HG02938 (cell line): ENCODE results near the gene DST.

Experiments used
- ATAC-seq: cut with Tn5 transposase; IDR thresholded peaks from one replicate; pipeline ENCODE4 v1.9.1; 2021; ENCODE audit warnings: mild to moderate bottlenecking, moderate library complexity; ENCODE audit not compliant: unreplicated experiment

Gene DST

DNA sequence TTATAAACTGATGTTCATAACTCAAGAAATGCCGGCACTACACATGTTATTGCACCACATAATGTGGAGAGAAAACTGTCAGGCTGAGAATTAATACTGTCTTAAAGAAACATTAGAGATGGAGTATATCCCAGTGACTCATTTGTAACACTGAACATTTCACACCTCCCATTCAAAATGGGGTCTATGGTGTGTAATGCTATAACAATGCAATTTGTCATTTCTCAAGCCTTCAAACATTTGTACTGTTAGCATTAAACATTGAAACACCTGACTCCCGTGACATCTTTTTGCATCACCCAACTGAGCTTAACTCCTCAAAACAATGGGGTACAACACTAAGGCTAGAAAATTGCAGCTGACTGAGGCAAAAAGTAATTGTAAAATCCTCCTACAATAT lies 151.7 kb downstream of the DST start:
- ATAC-seq = no peak

DNA sequence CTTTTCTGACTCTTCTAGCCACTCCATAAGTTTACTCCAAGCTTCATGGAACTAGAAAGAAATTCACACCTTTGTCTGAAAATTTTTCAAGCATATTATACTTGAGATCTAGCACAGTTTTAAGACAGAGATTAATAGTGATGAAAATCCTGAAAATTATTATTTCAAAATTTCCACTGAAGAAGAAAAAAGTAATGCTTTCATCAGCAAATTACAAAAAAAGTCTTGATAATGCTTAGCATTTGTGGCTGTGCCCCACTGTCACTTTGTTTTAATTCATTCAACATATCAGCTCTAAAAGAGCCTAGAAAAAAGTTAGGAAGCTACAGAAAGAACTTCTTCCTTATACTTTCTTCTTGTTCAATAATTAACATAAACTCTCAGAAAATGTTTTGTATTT lies 153.1 kb downstream of the DST start:
- no peak for ATAC-seq

DNA sequence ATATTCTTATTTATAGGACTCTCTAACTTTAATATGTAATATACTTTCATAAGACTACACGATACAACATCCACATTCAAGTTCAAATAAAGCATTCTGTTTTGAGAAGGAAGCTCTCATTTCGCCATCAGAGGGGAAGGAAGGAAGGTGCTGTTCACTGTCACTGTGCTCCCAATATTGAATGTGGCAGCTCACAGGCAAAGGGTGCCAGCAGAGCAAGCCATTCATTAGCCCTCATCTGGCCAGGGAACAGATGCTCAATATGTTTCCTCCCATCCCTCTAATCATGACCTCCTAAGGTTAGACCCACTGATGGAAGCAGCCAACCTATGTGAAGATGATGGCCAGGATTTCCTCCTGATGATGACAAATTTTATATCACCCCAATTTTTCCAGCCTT lies 154.4 kb downstream of the DST start:
- no peak for ATAC-seq

DNA sequence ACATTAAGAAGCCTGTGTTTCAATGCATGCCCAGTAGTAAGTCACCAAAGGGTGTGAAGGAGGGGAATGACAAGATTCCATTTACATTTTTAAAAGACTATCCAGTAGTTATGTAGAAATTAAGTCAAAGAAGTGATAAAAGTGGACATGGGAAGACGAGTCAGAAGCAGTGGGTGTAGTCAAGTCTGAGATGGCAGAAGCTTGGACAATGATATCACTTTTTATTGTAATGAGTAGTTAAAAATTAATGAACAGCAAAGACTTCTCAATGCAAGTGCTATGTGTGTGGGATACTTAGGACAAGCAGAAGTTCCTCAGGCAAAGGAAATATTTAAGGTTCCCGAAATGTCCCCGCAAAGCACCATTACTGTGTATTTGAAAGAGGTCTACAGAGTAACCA lies 156.0 kb downstream of the DST start:
- no peak for ATAC-seq

DNA sequence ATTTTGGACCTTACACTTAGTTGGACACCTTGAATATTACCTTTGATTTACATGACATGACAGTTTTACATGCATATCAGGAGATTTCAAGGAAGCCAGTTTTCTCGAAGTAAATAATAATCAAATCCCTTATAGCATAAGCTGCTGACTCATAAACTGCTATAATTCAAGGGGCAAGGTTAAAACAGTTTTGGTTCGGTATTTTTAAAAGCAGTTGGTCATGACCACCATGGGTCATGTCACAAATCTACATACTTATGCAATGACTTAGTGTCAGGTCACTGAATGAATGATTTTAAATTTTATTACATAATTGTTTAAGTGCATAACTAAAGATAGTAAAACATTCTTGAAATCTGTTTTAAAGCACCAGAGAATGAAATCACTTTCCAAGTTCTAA lies 158.0 kb downstream of the DST start:
- ATAC-seq = no peak

DNA sequence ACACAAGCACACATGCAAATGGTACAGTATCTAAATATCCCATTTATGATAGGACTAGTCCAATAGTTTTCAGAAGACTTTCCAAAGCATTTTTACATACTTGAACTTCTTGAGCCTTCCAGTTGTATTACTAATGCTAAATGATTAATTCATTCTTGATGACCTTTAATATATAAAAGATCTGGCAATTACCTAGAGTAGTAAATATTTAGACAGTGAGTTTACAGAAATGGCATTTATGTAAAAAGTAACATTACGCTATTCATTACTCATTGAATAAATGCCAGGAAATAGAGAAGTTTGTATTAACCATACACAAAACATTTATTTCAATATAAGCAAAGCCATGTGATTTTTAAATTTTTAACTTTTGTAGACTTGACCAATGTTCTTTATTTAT lies 158.8 kb downstream of the DST start:
- ATAC-seq = no peak

DNA sequence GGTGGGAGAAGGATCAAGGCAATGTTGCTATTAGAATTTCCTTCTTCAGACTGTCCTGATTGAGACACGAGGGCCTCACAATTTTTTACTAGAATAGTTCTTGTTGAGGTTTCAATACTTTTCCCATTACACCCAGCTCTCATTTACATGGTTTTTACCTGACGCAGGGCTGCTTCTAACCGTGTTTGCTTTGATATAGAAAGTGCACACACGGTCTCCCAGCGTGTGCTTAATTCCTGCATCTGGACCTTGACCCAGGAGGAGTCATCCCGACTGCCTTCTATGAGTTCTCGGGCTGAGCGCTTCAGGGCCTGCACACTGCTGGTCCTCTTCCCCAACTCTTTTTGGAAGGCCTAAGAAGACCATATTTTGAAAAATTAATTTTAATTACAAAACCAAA lies 160.2 kb downstream of the DST start:
- ATAC-seq = no peak

DNA sequence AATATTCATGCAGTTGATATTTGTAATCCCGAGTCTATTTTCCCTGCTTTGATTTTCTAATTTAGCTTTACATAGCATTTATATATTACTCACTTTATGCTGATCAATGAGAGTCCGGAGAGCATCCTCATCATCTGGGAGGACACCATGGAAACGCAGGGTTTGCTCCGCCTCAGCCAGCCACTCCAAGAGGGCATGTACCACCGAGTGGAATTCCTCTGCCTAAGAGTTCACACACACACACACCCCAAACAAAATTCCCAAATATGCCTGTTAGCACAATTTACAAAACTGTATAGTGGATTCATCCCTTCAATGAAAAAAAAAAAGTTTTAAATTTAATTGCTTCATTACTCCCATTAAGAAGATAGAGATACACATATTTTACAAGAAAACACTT lies 160.7 kb downstream of the DST start:
- ATAC-seq = no peak

DNA sequence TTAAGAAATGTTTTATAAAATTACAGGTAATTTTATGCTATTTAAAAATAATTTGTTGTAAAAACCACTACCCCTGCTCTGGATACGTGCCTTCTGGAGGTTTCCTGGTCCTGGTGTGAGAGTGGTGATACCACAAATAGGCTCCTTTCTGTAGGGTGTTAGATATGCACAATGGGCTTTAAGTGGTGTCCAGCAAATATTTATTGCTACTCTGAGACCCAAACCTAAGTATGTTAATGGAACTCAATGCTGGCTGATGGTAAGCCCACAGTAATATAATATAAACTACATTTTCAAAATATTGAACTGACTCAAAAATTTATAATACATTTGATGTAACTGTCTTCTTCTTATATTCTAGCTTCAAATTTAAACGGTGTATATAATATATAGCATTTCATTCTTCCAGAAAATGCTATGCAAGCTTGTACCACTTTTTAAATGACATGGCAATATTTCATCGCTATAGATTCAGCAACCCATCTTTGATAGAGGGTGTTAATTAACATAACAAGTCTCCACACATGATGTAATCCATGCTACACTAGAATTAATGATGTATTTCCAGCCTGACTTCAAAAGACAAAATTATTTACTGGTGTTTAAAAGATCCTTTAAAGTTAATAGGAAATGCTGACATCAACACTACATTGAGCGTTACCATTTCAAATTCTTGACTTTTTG lies 161.9 kb downstream of the DST start:
- no peak for ATAC-seq

DNA sequence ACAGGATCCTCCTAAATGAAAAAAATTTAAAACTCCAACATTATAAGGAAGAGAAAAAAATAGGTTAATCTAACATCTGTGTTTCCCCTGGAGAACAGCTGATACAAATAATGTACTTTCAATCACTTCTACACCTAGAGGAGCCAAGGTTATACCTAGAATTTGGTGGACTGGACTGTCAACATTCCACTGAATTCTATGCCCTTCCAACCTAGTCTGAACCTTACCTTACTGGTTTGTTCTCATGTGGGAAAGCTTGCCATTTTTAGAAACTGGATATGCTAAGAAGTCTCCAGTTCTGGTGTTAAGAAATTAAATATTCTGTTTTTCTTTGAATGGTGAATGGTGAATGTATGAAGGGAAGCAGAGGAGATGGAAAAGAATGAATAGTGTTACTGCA lies 162.4 kb downstream of the DST start:
- ATAC-seq = no peak

DNA sequence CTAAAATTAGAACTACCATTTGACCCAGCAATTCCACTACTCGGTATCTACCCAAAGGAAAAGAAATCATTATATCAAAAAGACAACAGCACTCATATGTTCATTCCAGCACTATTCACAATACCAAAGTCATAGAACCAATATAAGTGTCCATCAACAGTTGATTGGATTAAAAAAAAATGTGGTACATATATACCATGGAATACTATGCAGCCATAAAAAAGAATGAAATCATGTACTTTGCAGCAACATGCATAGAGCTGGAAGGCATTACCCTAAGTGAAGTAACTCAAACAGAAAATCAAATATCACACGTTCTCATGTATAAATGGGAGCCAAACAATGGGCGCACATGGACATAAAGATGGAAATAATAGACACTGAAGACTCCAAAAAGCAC lies 163.3 kb downstream of the DST start:
- ATAC-seq = no peak

DNA sequence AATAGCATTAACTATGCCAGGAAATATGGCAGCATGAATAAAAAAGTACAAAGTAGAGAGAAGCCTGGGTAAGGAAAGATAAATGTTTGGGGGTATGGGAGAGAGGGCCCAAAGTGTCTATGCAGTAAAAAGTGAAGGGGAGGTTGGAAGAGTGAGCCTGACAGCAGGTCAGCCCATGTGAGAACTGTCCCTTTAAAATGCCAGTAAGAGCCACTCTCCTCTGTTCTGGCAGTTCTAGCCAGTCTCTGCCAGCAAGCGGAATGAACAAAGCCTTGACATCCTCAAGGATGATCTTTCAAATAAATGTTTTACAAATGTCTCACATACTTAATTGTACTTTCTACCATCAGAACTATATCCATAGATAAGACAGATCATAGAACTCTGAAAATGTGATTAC lies 164.5 kb downstream of the DST start:
- ATAC-seq = no peak

DNA sequence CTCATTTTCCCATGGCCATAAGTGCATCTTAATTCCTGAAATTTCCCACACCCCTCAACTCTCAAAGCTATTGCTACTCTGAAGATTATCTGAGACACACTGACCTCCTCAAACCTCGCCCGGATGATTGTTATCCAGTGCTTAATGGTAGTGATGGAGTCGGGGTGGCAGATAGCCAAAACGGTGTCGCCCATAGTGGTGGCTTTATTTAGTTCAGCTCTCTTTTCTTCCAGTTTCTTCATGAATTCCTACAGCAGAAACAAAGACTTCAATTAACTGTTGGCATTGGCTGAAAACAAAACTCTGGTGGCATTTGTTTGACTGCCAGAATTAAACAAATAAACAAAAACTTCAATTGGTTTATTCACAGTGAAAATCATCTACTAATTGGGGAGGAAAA lies 165.4 kb downstream of the DST start:
- ATAC-seq = no peak

DNA sequence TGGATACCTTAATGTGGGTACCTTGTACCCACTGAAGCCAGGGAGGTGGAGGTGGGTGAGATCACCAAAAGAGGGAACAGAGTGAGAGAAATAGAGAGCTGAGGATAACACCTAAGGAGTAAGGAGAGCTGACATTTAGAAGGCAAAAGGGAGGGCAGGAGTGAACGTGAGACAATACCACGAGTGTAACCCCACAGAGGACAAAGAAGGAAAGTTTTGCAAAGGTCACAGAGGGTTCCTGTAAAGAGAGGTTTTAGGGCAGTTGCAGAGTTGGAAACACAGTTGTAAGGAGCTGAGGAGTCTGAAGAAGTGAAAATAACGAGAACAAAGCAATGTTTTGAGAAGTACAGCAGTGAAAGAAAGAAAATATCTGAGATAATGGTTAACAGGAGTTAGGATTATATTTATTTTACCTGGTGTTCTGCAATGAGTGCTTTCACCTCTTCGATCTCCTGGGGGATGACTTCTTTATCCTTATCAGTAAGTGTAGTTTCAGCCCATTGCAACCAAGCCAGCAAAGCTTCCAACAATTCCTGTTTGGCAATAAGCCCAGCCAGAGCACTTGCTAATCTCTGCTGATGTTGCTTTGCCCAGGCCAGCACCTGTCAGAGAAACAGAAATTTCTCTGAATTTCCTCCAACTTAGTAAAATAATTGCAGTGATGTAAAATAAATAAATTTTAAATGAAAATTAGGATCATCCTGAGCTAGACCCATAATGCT lies 166.8 kb downstream of the DST start:
- ATAC-seq = no peak

DNA sequence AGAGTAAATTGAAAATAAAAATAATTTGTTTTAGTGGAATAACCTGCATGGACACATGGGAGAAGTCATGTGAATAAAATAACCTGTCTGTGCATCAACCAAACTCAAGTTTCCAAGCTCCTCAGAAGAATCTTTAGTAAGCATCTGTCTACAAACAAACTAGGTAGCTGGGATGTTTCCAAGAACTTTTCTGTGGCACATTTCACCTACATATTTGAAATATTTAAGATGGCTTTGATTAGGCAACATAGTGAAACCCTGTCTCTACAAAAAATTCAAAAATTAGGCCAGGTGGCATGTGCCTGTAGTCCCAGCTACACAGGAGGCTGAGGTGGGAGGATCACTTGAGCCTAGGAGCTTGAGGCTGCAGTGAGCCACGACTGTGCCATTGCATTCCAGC lies 168.2 kb downstream of the DST start:
- no peak for ATAC-seq

DNA sequence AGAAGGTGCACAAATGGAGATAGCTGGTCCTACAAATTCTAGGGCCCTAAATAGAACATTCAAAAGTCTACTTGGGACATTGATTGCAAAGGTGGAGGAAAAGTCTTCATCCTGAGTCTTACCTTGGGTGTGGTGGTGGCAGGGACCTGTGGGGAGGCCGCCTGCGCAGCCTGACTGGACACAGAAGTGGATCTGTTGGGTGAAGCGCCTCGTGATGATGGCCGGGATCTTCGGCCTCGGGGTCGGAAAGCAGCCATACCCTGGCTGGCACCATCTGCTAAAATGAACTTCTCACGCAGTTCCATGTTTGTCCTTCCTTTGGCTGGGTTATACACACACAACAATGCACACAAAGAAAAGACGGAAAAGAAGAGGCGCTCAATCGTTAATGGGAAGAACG lies 179.2 kb downstream of the DST start:
- ATAC-seq = no peak

DNA sequence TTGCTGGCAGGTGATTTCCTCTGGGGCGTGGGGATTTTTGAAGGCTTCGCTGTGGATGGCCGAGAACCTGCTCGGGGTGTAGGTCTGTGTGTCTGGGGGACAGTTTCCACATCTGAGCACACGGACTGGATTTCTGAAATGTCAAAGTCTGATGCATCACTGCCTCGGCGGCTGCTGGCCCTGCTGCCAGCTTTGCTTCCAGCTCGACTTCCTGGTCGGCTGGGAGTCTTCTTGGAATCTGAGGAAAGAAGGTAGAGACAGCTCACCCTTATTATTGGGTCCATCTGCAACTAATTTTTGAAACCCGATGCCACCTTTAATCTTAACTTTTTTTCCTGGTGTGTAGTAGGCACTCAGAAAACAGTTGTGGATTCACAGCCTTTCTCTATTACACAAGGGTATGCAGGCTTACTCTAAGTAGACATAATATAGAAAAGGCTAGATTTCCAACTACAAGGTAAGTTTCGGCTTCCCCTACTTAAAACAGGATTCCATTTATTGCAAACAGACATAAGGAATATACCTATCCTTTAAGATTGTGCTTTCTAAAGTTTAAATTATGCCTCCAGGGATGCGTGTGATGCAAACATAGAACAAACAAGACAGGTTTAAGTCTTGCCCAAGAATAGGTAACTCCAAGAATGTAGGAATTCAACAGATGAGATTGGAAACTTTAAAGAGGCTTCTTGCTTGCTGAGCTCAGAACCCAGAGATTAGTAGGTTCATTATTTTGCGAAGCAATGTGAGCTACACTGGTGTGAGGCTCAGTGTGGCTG lies 183.5 kb downstream of the DST start:
- no peak for ATAC-seq

DNA sequence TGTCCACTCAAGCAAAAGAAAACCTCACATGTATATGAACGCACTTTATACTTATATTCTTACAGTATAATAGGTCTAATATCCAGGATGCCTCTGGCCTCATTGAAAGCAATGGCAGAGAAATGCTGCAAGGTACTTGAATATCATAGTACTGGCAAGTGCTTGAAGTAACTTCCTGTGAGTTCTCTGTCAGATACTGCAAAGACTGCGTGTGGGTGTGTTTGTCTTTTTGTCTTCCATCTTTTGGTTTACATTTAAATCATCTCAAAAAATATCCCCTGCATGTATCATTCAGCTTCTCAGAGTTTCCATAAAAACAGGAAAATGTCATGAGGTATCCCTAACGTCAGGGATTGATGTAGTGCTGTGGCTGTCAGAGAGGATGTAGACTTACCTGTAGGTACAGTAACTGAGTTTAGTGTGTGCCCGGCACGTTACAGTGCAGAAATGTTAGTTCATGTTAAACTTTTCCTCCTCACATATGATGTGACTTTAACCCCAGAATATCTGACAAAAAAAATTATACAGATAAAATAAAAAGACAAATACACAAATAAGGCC lies 184.3 kb downstream of the DST start:
- ATAC-seq = no peak

DNA sequence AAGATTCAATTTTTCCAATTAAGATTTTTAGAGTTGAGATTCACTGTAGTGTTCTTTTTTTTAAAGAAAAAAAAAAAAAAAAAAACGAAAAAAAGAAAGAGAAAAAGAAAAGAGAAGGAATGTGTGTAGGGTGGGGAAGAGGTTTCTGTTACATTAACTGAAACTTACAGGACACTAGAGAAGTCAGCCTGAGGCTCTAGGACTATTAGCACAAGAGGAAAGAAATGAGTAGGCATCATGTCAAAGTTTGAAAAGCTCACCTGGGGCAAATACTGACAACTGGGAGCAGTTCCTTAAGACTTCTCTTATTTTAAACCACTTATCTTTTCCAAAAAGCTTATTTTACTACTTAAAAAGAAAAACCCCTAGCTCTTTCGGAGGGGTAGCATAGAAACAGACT lies 185.9 kb downstream of the DST start:
- no peak for ATAC-seq

DNA sequence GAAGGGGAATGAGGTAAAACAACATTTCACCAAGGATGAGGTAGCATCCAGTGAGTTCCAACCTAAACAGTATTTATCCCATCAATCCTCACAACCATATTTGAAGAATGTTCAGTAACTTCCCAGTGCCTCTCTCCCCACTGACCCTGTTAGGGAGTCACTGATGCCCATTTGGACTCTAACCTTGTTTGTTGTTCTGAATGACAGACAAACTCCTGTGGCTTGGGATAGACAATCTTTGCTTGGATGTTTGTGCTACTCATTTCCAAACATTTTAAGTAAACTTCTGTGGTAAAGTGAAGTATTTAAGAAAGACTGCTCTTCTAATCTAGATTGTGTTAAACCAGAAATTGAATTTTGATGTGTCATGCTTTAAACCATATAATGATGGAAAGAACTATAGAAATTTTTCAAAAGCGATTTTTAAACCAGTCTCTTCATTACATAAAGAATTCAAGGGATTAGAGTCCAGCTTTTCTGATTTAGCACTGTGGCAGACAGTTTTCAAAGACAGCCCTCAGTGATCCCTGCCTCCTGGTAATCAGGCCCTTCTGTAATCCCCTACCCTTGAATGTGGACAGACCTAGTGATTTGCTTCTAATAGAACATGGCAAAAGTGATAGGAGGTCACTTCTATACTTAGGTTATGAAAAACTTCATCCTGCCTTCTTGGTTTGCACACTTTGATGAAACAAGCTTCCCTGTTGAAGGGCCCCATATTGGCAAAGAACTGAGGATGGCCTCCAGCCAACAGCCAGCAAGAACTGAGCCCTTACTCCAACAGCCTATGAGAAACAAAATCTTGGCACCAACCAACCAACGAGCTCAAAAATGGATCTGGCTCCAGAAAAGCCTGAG lies 191.6 kb downstream of the DST start:
- ATAC-seq = no peak

DNA sequence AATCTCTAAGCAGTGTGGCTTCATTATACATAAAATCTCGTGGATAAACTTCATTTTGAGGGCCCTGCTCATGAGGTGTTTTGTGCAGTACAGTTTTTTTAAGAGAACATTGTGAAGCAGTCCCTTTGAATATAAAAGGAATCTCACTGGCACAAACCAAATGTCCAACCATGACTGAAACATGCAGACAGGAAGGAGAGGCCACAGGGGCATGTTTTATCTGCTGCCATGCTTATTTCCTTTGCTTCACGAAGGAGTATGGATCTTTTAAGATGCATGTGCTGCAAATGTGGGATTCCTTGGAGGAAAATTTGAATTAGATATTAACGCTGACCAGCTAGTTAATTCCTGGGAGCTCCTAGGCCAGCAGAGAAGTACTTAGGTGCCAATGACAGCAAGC lies 192.3 kb downstream of the DST start:
- no peak for ATAC-seq
